Activated gamma-delta T cell treated with anti-CD3 and anti-CD28 coated beads, Interleukin-2, amount 50 U/mL, for 16 hours (primary cell): ENCODE measurements around the gene XRCC4.
"Not testable (repeated sequence)": the region's sequence is repeated elsewhere in the genome, so short reads cannot be mapped to it uniquely, and the experiment has no call there.

Experiments used
- DNase-seq: peaks from one replicate; pipeline ENCODE4 v3.0.0-alpha.2; 2020; ENCODE audit warnings: low read depth

Gene XRCC4

GRCh38 chr5:83353774-83354173 is 276.4 kb downstream of the XRCC4 start:
- no peak for DNase-seq

- DNase-seq, result no peak
These were observed 277.6 kb downstream of the XRCC4 start for GRCh38 chr5:83354958-83355357.

GRCh38 chr5:83355482-83356014 is 278.2 kb downstream of the XRCC4 start:
- DNase-seq, result not testable (repeated sequence)

- no peak for DNase-seq
These were observed 280.4 kb downstream of the XRCC4 start for GRCh38 chr5:83357621-83358231.

- no peak for DNase-seq
These were observed 283.2 kb downstream of the XRCC4 start for GRCh38 chr5:83360573-83360972.

- no peak for DNase-seq
These were observed 285.2 kb downstream of the XRCC4 start for GRCh38 chr5:83362526-83362925.

- no peak for DNase-seq
These were observed 286.0 kb downstream of the XRCC4 start for GRCh38 chr5:83363111-83363885.

GRCh38 chr5:83363886-83364275 is 286.5 kb downstream of the XRCC4 start:
- DNase-seq, result no peak

GRCh38 chr5:83364312-83365299 is 287.3 kb downstream of the XRCC4 start:
- no peak for DNase-seq

GRCh38 chr5:83368319-83368718 is 291.0 kb downstream of the XRCC4 start:
- DNase-seq, result no peak

GRCh38 chr5:83368835-83369234 is 291.5 kb downstream of the XRCC4 start:
- no peak for DNase-seq

GRCh38 chr5:83370957-83371356 is 293.6 kb downstream of the XRCC4 start:
- DNase-seq, result no peak

GRCh38 chr5:83371726-83372125 is 294.4 kb downstream of the XRCC4 start:
- no peak for DNase-seq

- DNase-seq, result no peak
These were observed 297.2 kb downstream of the XRCC4 start for GRCh38 chr5:83374547-83374946.

GRCh38 chr5:83375049-83375745 is 297.9 kb downstream of the XRCC4 start:
- no peak for DNase-seq

- no peak for DNase-seq
These were observed 299.1 kb downstream of the XRCC4 start for GRCh38 chr5:83376461-83376860.

- no peak for DNase-seq
These were observed 300.0 kb downstream of the XRCC4 start for GRCh38 chr5:83377131-83377865.

- DNase-seq, result no peak
These were observed 301.4 kb downstream of the XRCC4 start for GRCh38 chr5:83378624-83379289.

GRCh38 chr5:83385812-83386211 is 308.5 kb downstream of the XRCC4 start:
- no peak for DNase-seq

- DNase-seq, result no peak
These were observed 309.7 kb downstream of the XRCC4 start for GRCh38 chr5:83387041-83387440.
